Liver (tissue), 9 donors: ENCODE results near the gene IP6K3. TPM values are rescaled to one million over a fixed set of nuclear protein-coding genes. Genes with fewer than 3 reads are reported as not detected.

ENCODE experiments used
- DNase-seq: peaks from one replicate; pipeline ENCODE4 v3.0.0-alpha.2; 2017; ENCODE audit warnings: low spot score
- H3K27ac ChIP-seq, 2 donors: one replicate each; pipeline ENCODE4 v1.7.0; 2013; ENCODE audit warnings: inconsistent platforms in 2 of 2, low read length in 2 of 2, control low read depth in 1 of 2, low read depth in 1 of 2, mild to moderate bottlenecking in 1 of 2
- H3K27me3 ChIP-seq, 4 donors: one replicate each; pipeline versions ENCODE4 v1.6.1 to v1.7.0; 2013; ENCODE audit warnings: low read length in 3 of 4, inconsistent platforms in 1 of 4, mild to moderate bottlenecking in 1 of 4, moderate library complexity in 1 of 4; ENCODE audit not compliant: control insufficient read depth in 4 of 4, insufficient read depth in 4 of 4
- H3K36me3 ChIP-seq, 4 donors: one replicate each; pipeline versions ENCODE4 v1.6.1 to v1.7.0; 2013; ENCODE audit warnings: low read length in 3 of 4, mild to moderate bottlenecking in 3 of 4, low read depth in 1 of 4, moderate library complexity in 1 of 4; ENCODE audit not compliant: control insufficient read depth in 4 of 4, insufficient read depth in 3 of 4
- H3K4me1 ChIP-seq, 4 donors: one replicate each; pipeline versions ENCODE4 v1.6.1 to v1.7.0; 2013; ENCODE audit warnings: low read length in 3 of 4, mild to moderate bottlenecking in 3 of 4, moderate library complexity in 1 of 4; ENCODE audit not compliant: control insufficient read depth in 4 of 4, insufficient read depth in 4 of 4
- H3K4me3 ChIP-seq, 3 donors: one replicate each; pipeline versions ENCODE4 v1.6.1 to v1.7.0; 2013; ENCODE audit warnings: low read length in 3 of 3, control low read depth in 1 of 3, low read depth in 1 of 3, mild to moderate bottlenecking in 1 of 3
- H3K9ac ChIP-seq, 2 donors: one replicate each; pipeline ENCODE4 v1.7.0; 2013; ENCODE audit warnings: low read length in 2 of 2, mild to moderate bottlenecking in 2 of 2, moderate library complexity in 2 of 2, control low read depth in 1 of 2, low read depth in 1 of 2
- H3K9me3 ChIP-seq, 4 donors: one replicate each; pipeline versions ENCODE4 v1.6.1 to v1.7.0; 2013; ENCODE audit warnings: low read length in 3 of 4; ENCODE audit not compliant: control insufficient read depth in 4 of 4
- EGR1 ChIP-seq, 2 donors: IDR thresholded peaks; 2 replicates each; pipeline ENCODE4 v1.6.1; 2016 to 2018; ENCODE audit warnings: antibody characterized with exemption in 2 of 2, low read depth in 2 of 2
- FOXA1 ChIP-seq: IDR thresholded peaks from 2 replicates; pipeline ENCODE4 v1.6.1; 2016; ENCODE audit warnings: antibody characterized with exemption
- FOXA2 ChIP-seq: IDR thresholded peaks from 2 replicates; pipeline ENCODE4 v1.6.1; 2016; ENCODE audit warnings: antibody characterized with exemption
- GABPA ChIP-seq, 2 donors: IDR thresholded peaks in 1 of 2; conservative IDR thresholded peaks in 1 of 2; 2 replicates each; pipeline ENCODE4 v1.6.1; 2016; ENCODE audit warnings: antibody characterized with exemption in 2 of 2, mild to moderate bottlenecking in 1 of 2, moderate library complexity in 1 of 2
- HNF4A ChIP-seq, 2 donors: conservative IDR thresholded peaks; 2 replicates each; pipeline ENCODE4 v1.6.1; 2016; ENCODE audit warnings: antibody characterized with exemption in 2 of 2, mild to moderate bottlenecking in 2 of 2
- HNF4G ChIP-seq: IDR thresholded peaks from 2 replicates; pipeline ENCODE4 v1.6.1; 2016; ENCODE audit warnings: antibody characterized with exemption
- JUND ChIP-seq, 2 donors: IDR thresholded peaks; 2 replicates each; pipeline ENCODE4 v1.6.1; 2016; ENCODE audit warnings: antibody characterized with exemption in 2 of 2
- NR2F2 ChIP-seq: IDR thresholded peaks from 2 replicates; pipeline ENCODE4 v1.6.1; 2016; ENCODE audit warnings: antibody characterized with exemption
- RAD21 ChIP-seq, 2 donors: IDR thresholded peaks; 2 replicates each; pipeline ENCODE4 v1.6.1; 2016; ENCODE audit warnings: antibody characterized with exemption in 2 of 2, mild to moderate bottlenecking in 2 of 2
- RXRA ChIP-seq, 2 donors: IDR thresholded peaks; 2 replicates each; pipeline ENCODE4 v1.6.1; 2017 to 2018; ENCODE audit warnings: antibody characterized with exemption in 2 of 2, mild to moderate bottlenecking in 1 of 2
- SP1 ChIP-seq: IDR thresholded peaks from 2 replicates; pipeline ENCODE4 v1.6.1; 2018; ENCODE audit warnings: antibody characterized with exemption, mild to moderate bottlenecking
- TAF1 ChIP-seq: conservative IDR thresholded peaks from 2 replicates; pipeline ENCODE4 v1.6.1; 2016; ENCODE audit warnings: antibody characterized with exemption, mild to moderate bottlenecking
- WGBS: extraction: QIAGEN DNeasy Blood & Tissue Kit; methylation state at CpG from one replicate; pipeline ENCODE4 v1.1.7; 2013; 5-methylcytosine and 5-hydroxymethylcytosine counted together
- polyA plus RNA-seq, 2 donors: library from polyadenylated mRNA; stranded (reverse) in 1 of 2; unstranded in 1 of 2; fragments of 200-250 nt in 1 of 2; fragments of >200 nt in 1 of 2; fragmentation: Nextera tagmentation in 1 of 2; extraction: Ambion mirVana in 1 of 2; gene quantifications; one replicate each; pipeline versions ENCODE4 v1.2.1 to v1.2.3, GENCODE V29; 2013 to 2015
- total RNA-seq, 2 donors: library from RNA; depleted of rRNA; stranded (reverse); fragments of >200 nt; gene quantifications; one replicate each; pipeline ENCODE4 v1.2.3, GENCODE V29; 2014
- TF ChIP-seq, protein P1 (sequence below): IDR thresholded peaks from 2 replicates; pipeline ENCODE4 v1.6.1; 2016; ENCODE audit warnings: antibody characterized with exemption, mild to moderate bottlenecking
- TF ChIP-seq, protein P2 (sequence below): fragments of 150-350 bp; IDR thresholded peaks from 2 replicates; pipeline ENCODE4 v1.5.1; 2017; ENCODE audit warnings: improper control_type of control experiment, low read depth, low read length; ENCODE audit not compliant: missing input control
- TF ChIP-seq, protein P3 (sequence below): IDR thresholded peaks from 2 replicates; pipeline ENCODE4 v1.6.1; 2016; ENCODE audit warnings: antibody characterized with exemption
- TF ChIP-seq, protein P4 (sequence below): IDR thresholded peaks from 2 replicates; pipeline ENCODE4 v1.6.1; 2016; ENCODE audit warnings: antibody characterized with exemption
- TF ChIP-seq, protein P5 (sequence below): IDR thresholded peaks from 2 replicates; pipeline ENCODE4 v1.6.1; 2016; ENCODE audit warnings: antibody characterized with exemption
- donor health status: healthy.
- donor health status: healthy.
- donor health status: healthy.
- donor health status: healthy.
- donor health status: healthy.

Gene IP6K3
- total and polyA plus RNA-seq, 4 donors: 1.5 to 12.9 (median 6.7) TPM

DNA sequence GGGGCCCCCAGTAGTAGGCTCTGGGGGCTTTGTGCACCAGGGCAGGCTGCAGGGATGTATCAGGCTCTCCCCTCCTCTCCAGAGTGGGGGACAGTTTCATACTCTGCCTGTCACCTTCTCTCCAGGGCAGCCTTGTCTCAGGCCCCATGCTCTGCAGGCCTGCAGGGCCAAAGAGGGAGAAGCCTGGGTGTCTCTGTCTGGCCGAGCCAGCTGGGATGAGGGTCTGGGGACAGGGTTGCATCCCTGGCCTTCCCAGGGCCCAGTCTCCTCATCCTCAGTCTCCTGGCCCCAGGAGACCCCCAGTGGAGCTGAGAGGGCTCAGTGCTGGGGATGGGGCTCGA, 14.8 kb upstream of the IP6K3 start:
- Histone ChIP-seq H3K9ac (no peak overlapping the region), H3K9me3 (no peaks in the 10 kb centered on the region), H3K27me3 (no peaks in the 10 kb centered on the region), H3K36me3 (no peaks in the 10 kb centered on the region), H3K4me3 (no peak overlapping the region), H3K27ac (peak overlapping the region; percentile 30 to 57), H3K4me1 (peaks cover 8 to 34% (median 23%) of the 10 kb centered on the region in 4 donors)
- no peak for TF ChIP-seq GABPA (IDR thresholded peaks at IDR 0.05 in 1 of 2, conservative IDR thresholded peaks at IDR 0.05 in 1 of 2)
- no peak for TF ChIP-seq RAD21 (IDR thresholded peaks at IDR 0.05)
- no peak for TF ChIP-seq HNF4G
- no peak for TF ChIP-seq RXRA (IDR thresholded peaks at IDR 0.05)
- no peak for TF ChIP-seq FOXA1
- TF ChIP-seq, protein P1, sequence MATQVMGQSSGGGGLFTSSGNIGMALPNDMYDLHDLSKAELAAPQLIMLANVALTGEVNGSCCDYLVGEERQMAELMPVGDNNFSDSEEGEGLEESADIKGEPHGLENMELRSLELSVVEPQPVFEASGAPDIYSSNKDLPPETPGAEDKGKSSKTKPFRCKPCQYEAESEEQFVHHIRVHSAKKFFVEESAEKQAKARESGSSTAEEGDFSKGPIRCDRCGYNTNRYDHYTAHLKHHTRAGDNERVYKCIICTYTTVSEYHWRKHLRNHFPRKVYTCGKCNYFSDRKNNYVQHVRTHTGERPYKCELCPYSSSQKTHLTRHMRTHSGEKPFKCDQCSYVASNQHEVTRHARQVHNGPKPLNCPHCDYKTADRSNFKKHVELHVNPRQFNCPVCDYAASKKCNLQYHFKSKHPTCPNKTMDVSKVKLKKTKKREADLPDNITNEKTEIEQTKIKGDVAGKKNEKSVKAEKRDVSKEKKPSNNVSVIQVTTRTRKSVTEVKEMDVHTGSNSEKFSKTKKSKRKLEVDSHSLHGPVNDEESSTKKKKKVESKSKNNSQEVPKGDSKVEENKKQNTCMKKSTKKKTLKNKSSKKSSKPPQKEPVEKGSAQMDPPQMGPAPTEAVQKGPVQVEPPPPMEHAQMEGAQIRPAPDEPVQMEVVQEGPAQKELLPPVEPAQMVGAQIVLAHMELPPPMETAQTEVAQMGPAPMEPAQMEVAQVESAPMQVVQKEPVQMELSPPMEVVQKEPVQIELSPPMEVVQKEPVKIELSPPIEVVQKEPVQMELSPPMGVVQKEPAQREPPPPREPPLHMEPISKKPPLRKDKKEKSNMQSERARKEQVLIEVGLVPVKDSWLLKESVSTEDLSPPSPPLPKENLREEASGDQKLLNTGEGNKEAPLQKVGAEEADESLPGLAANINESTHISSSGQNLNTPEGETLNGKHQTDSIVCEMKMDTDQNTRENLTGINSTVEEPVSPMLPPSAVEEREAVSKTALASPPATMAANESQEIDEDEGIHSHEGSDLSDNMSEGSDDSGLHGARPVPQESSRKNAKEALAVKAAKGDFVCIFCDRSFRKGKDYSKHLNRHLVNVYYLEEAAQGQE: no peak
- TF ChIP-seq, protein P2, sequence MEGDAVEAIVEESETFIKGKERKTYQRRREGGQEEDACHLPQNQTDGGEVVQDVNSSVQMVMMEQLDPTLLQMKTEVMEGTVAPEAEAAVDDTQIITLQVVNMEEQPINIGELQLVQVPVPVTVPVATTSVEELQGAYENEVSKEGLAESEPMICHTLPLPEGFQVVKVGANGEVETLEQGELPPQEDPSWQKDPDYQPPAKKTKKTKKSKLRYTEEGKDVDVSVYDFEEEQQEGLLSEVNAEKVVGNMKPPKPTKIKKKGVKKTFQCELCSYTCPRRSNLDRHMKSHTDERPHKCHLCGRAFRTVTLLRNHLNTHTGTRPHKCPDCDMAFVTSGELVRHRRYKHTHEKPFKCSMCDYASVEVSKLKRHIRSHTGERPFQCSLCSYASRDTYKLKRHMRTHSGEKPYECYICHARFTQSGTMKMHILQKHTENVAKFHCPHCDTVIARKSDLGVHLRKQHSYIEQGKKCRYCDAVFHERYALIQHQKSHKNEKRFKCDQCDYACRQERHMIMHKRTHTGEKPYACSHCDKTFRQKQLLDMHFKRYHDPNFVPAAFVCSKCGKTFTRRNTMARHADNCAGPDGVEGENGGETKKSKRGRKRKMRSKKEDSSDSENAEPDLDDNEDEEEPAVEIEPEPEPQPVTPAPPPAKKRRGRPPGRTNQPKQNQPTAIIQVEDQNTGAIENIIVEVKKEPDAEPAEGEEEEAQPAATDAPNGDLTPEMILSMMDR: no peak
- TF ChIP-seq EGR1 (IDR thresholded peaks at IDR 0.05; ENCODE audit: low read depth in 2 of 2): no peak
- TF ChIP-seq, protein P3, sequence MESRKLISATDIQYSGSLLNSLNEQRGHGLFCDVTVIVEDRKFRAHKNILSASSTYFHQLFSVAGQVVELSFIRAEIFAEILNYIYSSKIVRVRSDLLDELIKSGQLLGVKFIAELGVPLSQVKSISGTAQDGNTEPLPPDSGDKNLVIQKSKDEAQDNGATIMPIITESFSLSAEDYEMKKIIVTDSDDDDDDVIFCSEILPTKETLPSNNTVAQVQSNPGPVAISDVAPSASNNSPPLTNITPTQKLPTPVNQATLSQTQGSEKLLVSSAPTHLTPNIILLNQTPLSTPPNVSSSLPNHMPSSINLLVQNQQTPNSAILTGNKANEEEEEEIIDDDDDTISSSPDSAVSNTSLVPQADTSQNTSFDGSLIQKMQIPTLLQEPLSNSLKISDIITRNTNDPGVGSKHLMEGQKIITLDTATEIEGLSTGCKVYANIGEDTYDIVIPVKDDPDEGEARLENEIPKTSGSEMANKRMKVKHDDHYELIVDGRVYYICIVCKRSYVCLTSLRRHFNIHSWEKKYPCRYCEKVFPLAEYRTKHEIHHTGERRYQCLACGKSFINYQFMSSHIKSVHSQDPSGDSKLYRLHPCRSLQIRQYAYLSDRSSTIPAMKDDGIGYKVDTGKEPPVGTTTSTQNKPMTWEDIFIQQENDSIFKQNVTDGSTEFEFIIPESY: no peak
- TF ChIP-seq SP1: no peak
- no peak for TF ChIP-seq JUND (IDR thresholded peaks at IDR 0.05)
- TF ChIP-seq FOXA2: no peak
- TF ChIP-seq TAF1: no peak
- TF ChIP-seq HNF4A (conservative IDR thresholded peaks at IDR 0.05): no peak
- no peak for TF ChIP-seq NR2F2
- TF ChIP-seq, protein P4, sequence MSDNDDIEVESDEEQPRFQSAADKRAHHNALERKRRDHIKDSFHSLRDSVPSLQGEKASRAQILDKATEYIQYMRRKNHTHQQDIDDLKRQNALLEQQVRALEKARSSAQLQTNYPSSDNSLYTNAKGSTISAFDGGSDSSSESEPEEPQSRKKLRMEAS: no peak
- TF ChIP-seq, protein P5, sequence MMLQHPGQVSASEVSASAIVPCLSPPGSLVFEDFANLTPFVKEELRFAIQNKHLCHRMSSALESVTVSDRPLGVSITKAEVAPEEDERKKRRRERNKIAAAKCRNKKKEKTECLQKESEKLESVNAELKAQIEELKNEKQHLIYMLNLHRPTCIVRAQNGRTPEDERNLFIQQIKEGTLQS: no peak
- DNase-seq: no peak
- WGBS: 78% methylated on average over 2 of the region's 2 CpGs
